ENCODE results near the gene ARHGAP15. TPM values are rescaled to one million over a fixed set of nuclear protein-coding genes. Genes with fewer than 3 reads are reported as not detected.

The ARHGAP15 gene
- total and polyA plus RNA-seq, 12 donors = 4.7 to 33.8 (median 10.4) TPM

DNA sequence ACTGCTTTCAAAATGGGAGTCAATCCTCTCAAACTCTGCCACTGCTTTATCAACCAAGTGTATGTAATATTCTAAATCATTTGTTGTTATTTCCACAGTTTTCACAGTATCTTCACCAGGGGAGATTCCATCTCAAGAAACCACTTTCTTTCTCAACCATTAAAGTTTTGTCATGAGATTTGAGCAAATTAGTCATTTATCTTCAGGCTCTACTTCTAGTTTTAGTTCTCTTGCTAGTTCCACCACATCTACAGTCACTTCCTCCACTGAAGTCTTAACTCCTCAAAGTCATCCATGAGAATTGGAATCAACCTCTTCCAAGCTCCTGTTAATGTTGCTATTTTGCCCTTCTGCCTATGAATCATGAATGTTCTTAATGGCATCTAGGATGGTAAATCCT, 545.8 kb downstream of the ARHGAP15 start:
- Histone ChIP-seq H3K4me3 (no peak overlapping the region), H3K27me3 (no peaks in the 10 kb centered on the region), H3K27ac (no peak overlapping the region), H3K36me3 (replicated peaks in 1 of 2) (no peaks in the 10 kb centered on the region), H3K4me1 (replicated peaks in 1 of 2) (no peaks in the 10 kb centered on the region), H3K9me3 (replicated peaks in 1 of 3) (no peaks in the 10 kb centered on the region)
- no peak for DNase-seq
- no peak for TF ChIP-seq POLR2A (IDR thresholded peaks at IDR 0.05)
- no peak for TF ChIP-seq CTCF (IDR thresholded peaks at IDR 0.05)
- intact Hi-C loops (cut with DNase I) = no loop called here

- H3K4me3 ChIP-seq = no peak overlapping the region
- H3K4me1 ChIP-seq (replicated peaks in 1 of 2) = no peaks in the 10 kb centered on the region
- no peaks in the 10 kb centered on the region for H3K9me3 ChIP-seq (replicated peaks in 1 of 3)
- 80 to 89% (median 87%) methylated on average over 5 of the region's 5 CpGs for WGBS, 4 donors
- no peak for TF ChIP-seq CTCF (IDR thresholded peaks at IDR 0.05)
- no peak for TF ChIP-seq POLR2A (IDR thresholded peaks at IDR 0.05)
- DNase-seq = no peak
- intact Hi-C loops (cut with DNase I) = no loop called here
- H3K27ac ChIP-seq = no peak overlapping the region
- H3K36me3 ChIP-seq (replicated peaks in 1 of 2) = no peaks in the 10 kb centered on the region
- no peaks in the 10 kb centered on the region for H3K27me3 ChIP-seq
These were observed 550.4 kb downstream of the ARHGAP15 start for GRCh38 chr2:143679617-143680016.

DNA sequence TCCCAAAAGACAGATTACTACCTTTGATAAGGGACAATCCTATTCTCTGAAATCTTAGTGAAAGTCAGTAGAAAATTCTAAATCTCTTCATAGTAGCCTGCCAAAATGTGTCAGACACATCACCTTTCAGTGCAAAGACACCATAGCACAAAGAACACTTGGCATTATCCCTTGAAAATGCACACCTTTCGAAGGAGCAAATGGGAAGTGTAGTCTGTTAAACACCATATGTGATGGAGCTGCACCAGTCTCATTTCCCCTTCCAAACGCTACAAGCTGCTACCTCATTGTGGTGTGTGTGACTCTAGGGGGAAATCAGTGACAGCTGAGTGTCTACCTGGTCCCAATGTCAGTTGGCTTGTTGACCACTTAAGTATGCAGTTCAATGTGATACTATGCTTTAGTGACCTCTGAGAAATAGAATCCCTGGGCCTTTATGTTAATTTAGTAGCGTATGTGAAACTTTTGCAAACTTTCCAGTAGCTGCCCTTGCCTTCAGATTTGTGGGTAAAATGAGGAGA, 551.7 kb downstream of the ARHGAP15 start:
- no peak for TF ChIP-seq CTCF (IDR thresholded peaks at IDR 0.05)
- no peak for TF ChIP-seq POLR2A (IDR thresholded peaks at IDR 0.05)
- intact Hi-C loops (cut with DNase I) = no loop called here
- H3K9me3 ChIP-seq (replicated peaks in 1 of 3) = no peaks in the 10 kb centered on the region
- DNase-seq = no peak
- no peak overlapping the region for H3K4me3 ChIP-seq
- no peak overlapping the region for H3K27ac ChIP-seq
- WGBS, 4 donors = 83 to 93% (median 86%) methylated on average over 3 of the region's 3 CpGs
- no peaks in the 10 kb centered on the region for H3K27me3 ChIP-seq
- no peaks in the 10 kb centered on the region for H3K36me3 ChIP-seq (replicated peaks in 1 of 2)
- no peaks in the 10 kb centered on the region for H3K4me1 ChIP-seq (replicated peaks in 1 of 2)

- WGBS, 4 donors = 72 to 81% (median 75%) methylated on average over 5 of the region's 5 CpGs
These were observed 553.3 kb downstream of the ARHGAP15 start for GRCh38 chr2:143682436-143683055.

More at GRCh38 chr2:143682436-143683055, 553.3 kb downstream of the ARHGAP15 start:
- H3K27ac ChIP-seq = no peak overlapping the region
- TF ChIP-seq CTCF (IDR thresholded peaks at IDR 0.05) = no peak
- TF ChIP-seq POLR2A (IDR thresholded peaks at IDR 0.05) = no peak
- no peaks in the 10 kb centered on the region for H3K36me3 ChIP-seq (replicated peaks in 1 of 2)
- H3K4me1 ChIP-seq (replicated peaks in 1 of 2) = no peaks in the 10 kb centered on the region
- H3K27me3 ChIP-seq = no peaks in the 10 kb centered on the region
- H3K9me3 ChIP-seq (replicated peaks in 1 of 3) = no peaks in the 10 kb centered on the region
- intact Hi-C loops (cut with DNase I) = no loop called here
- no peak for DNase-seq
- no peak overlapping the region for H3K4me3 ChIP-seq

All from adrenal gland (tissue), 12 donors.